ENCODE results near the gene KCNN3.

GRCh38 chr1:154669464-154670282, 200.4 kb downstream of the KCNN3 start:
- peak; percentile 97 for TF ChIP-seq CTCF (conservative IDR thresholded peaks at IDR 0.05; ENCODE audit: low read depth, low read length)
- no peak for TF ChIP-seq EZH2 (IDR thresholded peaks at IDR 0.05; ENCODE audit: low read length, unreplicated experiment)
- no peak for TF ChIP-seq EZH2phosphoT487 (IDR thresholded peaks at IDR 0.05; ENCODE audit: borderline replicate concordance, low read length)
